IMR-90 (cell line): ENCODE measurements around the gene ATM.

Source experiments
- BHLHE40 ChIP-seq: fragments of 150-350 bp; IDR thresholded peaks from 2 replicates; pipeline ENCODE4 v1.6.1; 2016; ENCODE audit warnings: mild to moderate bottlenecking, low read depth, low read length
- CEBPB ChIP-seq: IDR thresholded peaks from 2 replicates; pipeline ENCODE4 v1.6.1; 2012; ENCODE audit warnings: low read depth, low read length, improper control_type of control experiment
- CTCF ChIP-seq: conservative IDR thresholded peaks from 2 replicates; pipeline ENCODE4 v1.5.1; 2012; ENCODE audit warnings: mild to moderate bottlenecking, low read depth, low read length, improper control_type of control experiment
- FOS ChIP-seq: fragments of 150-350 bp; IDR thresholded peaks from 2 replicates; pipeline ENCODE4 v1.6.1; 2016; ENCODE audit warnings: low read depth, low read length
- MAFK ChIP-seq: IDR thresholded peaks from 2 replicates; pipeline ENCODE4 v1.6.1; 2012; ENCODE audit warnings: low read depth, low read length, improper control_type of control experiment
- NFE2L2 ChIP-seq: fragments of 150-350 bp; IDR thresholded peaks from 2 replicates; pipeline ENCODE4 v1.6.1; 2016; ENCODE audit warnings: low read depth, mild to moderate bottlenecking, low read length
- POLR2A ChIP-seq: IDR thresholded peaks from 2 replicates; pipeline ENCODE4 v1.6.1; 2012; ENCODE audit warnings: mild to moderate bottlenecking, low read depth, low read length
- RAD21 ChIP-seq: IDR thresholded peaks from 2 replicates; pipeline ENCODE4 v1.6.1; 2012; ENCODE audit warnings: low read length, improper control_type of control experiment
- RFX5 ChIP-seq: IDR thresholded peaks from 2 replicates; pipeline ENCODE4 v1.8.0; 2012; ENCODE audit warnings: low read depth, mild to moderate bottlenecking, low read length, moderate library complexity
- USF2 ChIP-seq: fragments of 150-350 bp; IDR thresholded peaks from 2 replicates; pipeline ENCODE4 v1.6.1; 2017; ENCODE audit warnings: mild to moderate bottlenecking, antibody characterized with exemption, low read length, low read depth

- no peak for TF ChIP-seq USF2
- TF ChIP-seq NFE2L2: no peak
- TF ChIP-seq CTCF: no peak
- TF ChIP-seq RAD21: no peak
- no peak for TF ChIP-seq MAFK
- TF ChIP-seq POLR2A: no peak
- TF ChIP-seq FOS: no peak
- no peak for TF ChIP-seq RFX5
- TF ChIP-seq CEBPB: no peak
- no peak for TF ChIP-seq BHLHE40
Measured at GRCh38 chr11:108235633-108236032, 12.8 kb downstream of the ATM start.
